H9 (cell line): ENCODE results near the gene CPLX1. TPM values are rescaled to one million over a fixed set of nuclear protein-coding genes. Genes with fewer than 3 reads are reported as not detected.

Source experiments
- DNase-seq: peaks from one replicate; pipeline ENCODE4 v3.0.0-alpha.2; 2017
- H2AFZ ChIP-seq: one replicate; pipeline ENCODE4 v1.6.1; 2013; ENCODE audit warnings: mild to moderate bottlenecking, low read length, control low read depth, moderate library complexity
- H2AK5ac ChIP-seq: 2 replicates; pipeline ENCODE4 v1.6.1; 2013; ENCODE audit warnings: low read length, control low read depth, mixed read lengths; ENCODE audit not compliant: insufficient read length
- H2BK120ac ChIP-seq: one replicate; pipeline ENCODE4 v1.6.1; 2013; ENCODE audit warnings: low read depth, mild to moderate bottlenecking, low read length, control low read depth, inconsistent platforms; ENCODE audit not compliant: poor library complexity, severe bottlenecking
- H2BK12ac ChIP-seq: 2 replicates; pipeline ENCODE4 v1.6.1; 2013; ENCODE audit warnings: low read length, control low read depth, mixed read lengths, low read depth; ENCODE audit not compliant: insufficient read length
- H2BK15ac ChIP-seq: 2 replicates; pipeline ENCODE4 v1.6.1; 2013; ENCODE audit warnings: low read depth, low read length, control low read depth
- H2BK20ac ChIP-seq: one replicate; pipeline ENCODE4 v1.6.1; 2013; ENCODE audit warnings: low read depth, mild to moderate bottlenecking, low read length, control low read depth, inconsistent platforms; ENCODE audit not compliant: poor library complexity, severe bottlenecking
- H2BK5ac ChIP-seq: 2 replicates; pipeline ENCODE4 v1.6.1; 2013; ENCODE audit warnings: low read length, control low read depth, mixed read lengths; ENCODE audit not compliant: insufficient read length
- H3K14ac ChIP-seq: 2 replicates; pipeline ENCODE4 v1.6.1; 2013; ENCODE audit warnings: low read length, control low read depth; ENCODE audit not compliant: insufficient read depth
- H3K18ac ChIP-seq: 2 replicates; pipeline ENCODE4 v1.6.1; 2013; ENCODE audit warnings: low read depth, mild to moderate bottlenecking, mixed read lengths, low read length, control low read depth; ENCODE audit not compliant: insufficient read length
- H3K23ac ChIP-seq: 2 replicates; pipeline ENCODE4 v1.6.1; 2013; ENCODE audit warnings: low read length, control low read depth, mixed read lengths, low read depth; ENCODE audit not compliant: insufficient read length
- H3K23me2 ChIP-seq: 2 replicates; pipeline ENCODE4 v1.6.1; 2013; ENCODE audit warnings: low read depth, mild to moderate bottlenecking, mixed read lengths, low read length, control low read depth; ENCODE audit not compliant: insufficient read length, poor library complexity, severe bottlenecking
- H3K27ac ChIP-seq: 2 replicates; pipeline ENCODE4 v1.5.1; 2013; ENCODE audit warnings: low read length, control low read depth, mixed read lengths, low read depth; ENCODE audit not compliant: insufficient read length
- H3K27me3 ChIP-seq: 2 replicates; pipeline ENCODE4 v1.6.1; 2013; ENCODE audit warnings: low read length, control low read depth, inconsistent platforms; ENCODE audit not compliant: insufficient read depth
- H3K4ac ChIP-seq: 2 replicates; pipeline ENCODE4 v1.6.1; 2013; ENCODE audit warnings: low read depth, mild to moderate bottlenecking, control low read depth, inconsistent platforms, low read length, moderate library complexity
- H3K4me1 ChIP-seq: 2 replicates; pipeline ENCODE4 v1.6.1; 2013; ENCODE audit warnings: low read length, control low read depth, inconsistent platforms; ENCODE audit not compliant: insufficient read depth
- H3K4me2 ChIP-seq: 2 replicates; pipeline ENCODE4 v1.6.1; 2013; ENCODE audit warnings: low read length, control low read depth, mixed read lengths; ENCODE audit not compliant: insufficient read length, insufficient read depth
- H3K56ac ChIP-seq: 2 replicates; pipeline ENCODE4 v1.6.1; 2013; ENCODE audit warnings: low read depth, mild to moderate bottlenecking, mixed read lengths, low read length, control low read depth; ENCODE audit not compliant: insufficient read length
- H3K79me1 ChIP-seq: 2 replicates; pipeline ENCODE4 v1.6.1; 2013; ENCODE audit warnings: low read depth, mild to moderate bottlenecking, moderate library complexity, low read length, control low read depth, inconsistent platforms; ENCODE audit not compliant: insufficient read depth, poor library complexity, severe bottlenecking
- H3K79me2 ChIP-seq: 2 replicates; pipeline ENCODE4 v1.6.1; 2013; ENCODE audit warnings: low read length, control low read depth, inconsistent platforms; ENCODE audit not compliant: insufficient read depth
- H3K9ac ChIP-seq: 2 replicates; pipeline ENCODE4 v1.6.1; 2013; ENCODE audit warnings: low read length, control low read depth, mixed read lengths; ENCODE audit not compliant: insufficient read length; ENCODE audit errors: extremely low read depth
- H3K9me3 ChIP-seq: one replicate; pipeline ENCODE4 v1.6.1; 2013; ENCODE audit warnings: low read depth, low read length, inconsistent platforms; ENCODE audit not compliant: control insufficient read depth
- H3T11ph ChIP-seq: one replicate; pipeline ENCODE4 v1.6.1; 2013; ENCODE audit warnings: mild to moderate bottlenecking, low read length, control low read depth, inconsistent platforms
- H4K20me1 ChIP-seq: one replicate; pipeline ENCODE4 v1.6.1; 2013; ENCODE audit not compliant: control insufficient read depth, insufficient read length, insufficient read depth
- H4K5ac ChIP-seq: 2 replicates; pipeline ENCODE4 v1.6.1; 2013; ENCODE audit warnings: low read depth, mild to moderate bottlenecking, mixed read lengths, low read length, control low read depth; ENCODE audit not compliant: insufficient read length
- H4K8ac ChIP-seq: replicated peaks from 2 replicates; pipeline ENCODE4 v1.6.1; 2013; ENCODE audit warnings: low read length, control low read depth, mixed read lengths, low read depth; ENCODE audit not compliant: insufficient read length
- H4K91ac ChIP-seq: 2 replicates; pipeline ENCODE4 v1.6.1; 2013; ENCODE audit warnings: low read depth, mild to moderate bottlenecking, moderate library complexity, mixed read lengths, low read length, control low read depth; ENCODE audit not compliant: insufficient read length
- H3K27ac Mint-ChIP-seq, 3 experiments: 2 replicates in 2 of 3; 3 replicates in 1 of 3; pipeline ENCODE4 v1.8.0; 2020 to 2021; ENCODE audit warnings: mixed read lengths in 3 of 3, mild to moderate bottlenecking in 1 of 3, moderate library complexity in 1 of 3
- H3K27me3 Mint-ChIP-seq: 2 replicates; pipeline ENCODE4 v1.8.0; 2021; ENCODE audit warnings: low read depth, mild to moderate bottlenecking, moderate library complexity, mixed read lengths
- H3K36me3 Mint-ChIP-seq, 3 experiments: 2 replicates in 2 of 3; 3 replicates in 1 of 3; pipeline ENCODE4 v1.8.0; 2020 to 2021; ENCODE audit warnings: low read depth in 3 of 3, mixed read lengths in 3 of 3; ENCODE audit not compliant: insufficient read depth in 1 of 3
- H3K4me1 Mint-ChIP-seq, 2 experiments: 2 replicates each; pipeline ENCODE4 v1.8.0; 2020; ENCODE audit warnings: mixed read lengths in 2 of 2
- H3K4me3 Mint-ChIP-seq, 2 experiments: 2 replicates in 1 of 2; 3 replicates in 1 of 2; pipeline ENCODE4 v1.8.0; 2020 to 2021; ENCODE audit warnings: mild to moderate bottlenecking in 2 of 2, mixed read lengths in 2 of 2, moderate library complexity in 1 of 2
- H3K9me3 Mint-ChIP-seq, 2 experiments: 2 replicates in 1 of 2; 3 replicates in 1 of 2; pipeline ENCODE4 v1.8.0; 2020; ENCODE audit warnings: mild to moderate bottlenecking in 2 of 2, mixed read lengths in 2 of 2, moderate library complexity in 1 of 2
- WGBS: extraction: QIAGEN DNeasy Blood & Tissue Kit; methylation state at CpG from one replicate; pipeline ENCODE4 v1.1.7; 2013; ENCODE audit warnings: missing lambda C conversion rate, low lambda C conversion rate, mixed read lengths; ENCODE audit not compliant: insufficient read length; ENCODE audit errors: extremely low coverage; 5-methylcytosine and 5-hydroxymethylcytosine counted together
- total RNA-seq: library from RNA; stranded (reverse); gene quantifications from 2 replicates; pipeline ENCODE4 v1.2.1, GENCODE V29; 2021
- TF ChIP-seq, protein P1 (sequence below): fragments of 200-600 bp; sonication (generic); conservative IDR thresholded peaks from 3 replicates; pipeline ENCODE4 v1.8.0; 2021; ENCODE audit warnings: antibody characterized with exemption, mild to moderate bottlenecking

The CPLX1 gene
- total RNA-seq, 1 experiment from 2014 or later: 0.90 TPM

DNA sequence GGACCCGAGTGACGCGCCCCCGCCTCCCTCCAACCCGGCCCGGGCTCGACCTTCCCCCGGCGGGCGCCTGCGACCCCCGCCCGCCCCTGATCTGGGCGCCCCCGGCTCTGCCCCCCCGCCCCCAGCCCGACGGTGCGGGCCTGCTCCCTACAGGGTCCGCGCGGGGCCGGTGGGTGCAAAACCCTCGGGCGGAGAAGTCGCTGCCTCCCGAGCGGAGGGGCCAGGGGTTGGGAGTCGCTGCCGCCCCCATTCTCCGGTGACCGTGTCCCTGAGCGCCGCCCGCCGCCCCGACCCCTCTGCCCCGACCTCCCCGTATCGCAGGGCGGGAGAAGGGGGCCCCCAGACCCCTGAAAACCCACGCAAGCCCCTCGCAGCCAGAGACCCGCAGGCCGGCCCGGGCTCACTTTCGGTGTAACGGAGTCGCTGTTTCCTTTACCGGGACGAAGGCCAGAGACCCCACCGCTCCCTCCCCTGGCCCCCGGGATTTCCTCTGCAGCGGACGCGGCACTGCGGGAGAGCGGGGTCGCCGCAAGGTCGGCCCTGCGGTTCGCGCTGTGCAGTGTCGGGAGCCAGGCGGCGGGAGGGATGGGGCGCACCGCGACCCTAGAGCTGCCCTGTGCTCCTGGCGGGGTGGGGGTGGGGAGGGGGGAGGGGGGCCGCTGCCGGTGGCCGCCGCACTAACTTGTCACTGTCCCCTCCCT, 729 bp upstream of the CPLX1 start:
- Histone ChIP-seq H4K5ac (no peak overlapping the region), H4K91ac (no peak overlapping the region), H2AK5ac (no peak overlapping the region), H3K27me3 (peaks cover 30% of the 10 kb centered on the region; the same call in 1 of the 2 replicates), H3K9me3 (no peaks in the 10 kb centered on the region), H3K79me1 (no peaks in the 10 kb centered on the region), H2BK20ac (no peak overlapping the region), H3K4ac (no peak overlapping the region), H2AFZ (no peak overlapping the region), H3K79me2 (no peaks in the 10 kb centered on the region), H3K18ac (no peak overlapping the region), H3K14ac (no peak overlapping the region), H2BK5ac (no peak overlapping the region), H3T11ph (no peak overlapping the region), H3K4me1 (no peaks in the 10 kb centered on the region), H2BK120ac (no peak overlapping the region), H3K23ac (no peak overlapping the region), H3K23me2 (no peaks in the 10 kb centered on the region), H2BK15ac (no peak overlapping the region), H4K8ac (no peak overlapping the region), H3K4me2 (no peak overlapping the region), H3K27ac (no peak overlapping the region), H4K20me1 (no peaks in the 10 kb centered on the region), H2BK12ac (no peak overlapping the region), H3K56ac (no peak overlapping the region), H3K9ac (no peak overlapping the region)
- TF ChIP-seq, protein P1, sequence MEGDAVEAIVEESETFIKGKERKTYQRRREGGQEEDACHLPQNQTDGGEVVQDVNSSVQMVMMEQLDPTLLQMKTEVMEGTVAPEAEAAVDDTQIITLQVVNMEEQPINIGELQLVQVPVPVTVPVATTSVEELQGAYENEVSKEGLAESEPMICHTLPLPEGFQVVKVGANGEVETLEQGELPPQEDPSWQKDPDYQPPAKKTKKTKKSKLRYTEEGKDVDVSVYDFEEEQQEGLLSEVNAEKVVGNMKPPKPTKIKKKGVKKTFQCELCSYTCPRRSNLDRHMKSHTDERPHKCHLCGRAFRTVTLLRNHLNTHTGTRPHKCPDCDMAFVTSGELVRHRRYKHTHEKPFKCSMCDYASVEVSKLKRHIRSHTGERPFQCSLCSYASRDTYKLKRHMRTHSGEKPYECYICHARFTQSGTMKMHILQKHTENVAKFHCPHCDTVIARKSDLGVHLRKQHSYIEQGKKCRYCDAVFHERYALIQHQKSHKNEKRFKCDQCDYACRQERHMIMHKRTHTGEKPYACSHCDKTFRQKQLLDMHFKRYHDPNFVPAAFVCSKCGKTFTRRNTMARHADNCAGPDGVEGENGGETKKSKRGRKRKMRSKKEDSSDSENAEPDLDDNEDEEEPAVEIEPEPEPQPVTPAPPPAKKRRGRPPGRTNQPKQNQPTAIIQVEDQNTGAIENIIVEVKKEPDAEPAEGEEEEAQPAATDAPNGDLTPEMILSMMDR: no peak
- WGBS: no CpG with 5 or more reads among the region's 75 CpGs
- H3K9me3 Mint-ChIP-seq: peaks cover 0 to 2% of the 10 kb centered on the region in 2 experiments; a peak in 1 of 5 replicates
- H3K4me1 Mint-ChIP-seq: peaks cover 2 to 3% of the 10 kb centered on the region in 2 experiments; a peak in 2 of 4 replicates
- DNase-seq: peak; percentile 47
- H3K27me3 Mint-ChIP-seq: peaks cover 86% of the 10 kb centered on the region
- H3K4me3 Mint-ChIP-seq: peak overlapping the region; percentile 43 to 67; a peak in 4 of 5 replicates
- H3K36me3 Mint-ChIP-seq: peaks cover 0 to 1% (median 0%) of the 10 kb centered on the region in 3 experiments; a peak in 1 of 7 replicates
- no peak overlapping the region for H3K27ac Mint-ChIP-seq
